Body of pancreas (tissue), 4 donors: ENCODE data around the gene VCP. TPM values are rescaled to one million over a fixed set of nuclear protein-coding genes. Genes with fewer than 3 reads are reported as not detected.
A peak's percentile ranks its signal among the peaks of the same experiment; 100 is the strongest.

ENCODE experiments used
- ATAC-seq: fragments of 150-250 bp; one replicate; pipeline ENCODE4 v1.9.1; 2016
- DNase-seq, 4 donors: peaks; one replicate each; pipeline ENCODE4 v3.0.0-alpha.2; 2019
- H3K27ac ChIP-seq, 4 donors: fragments of 200-600 bp; sonication (generic); 1 replicate in 3 of 4; 2 replicates in 1 of 4; pipeline versions ENCODE4 v1.5.1 to v1.6.1; 2016 to 2019; ENCODE audit warnings: mild to moderate bottlenecking in 1 of 4, mixed read lengths in 1 of 4, moderate library complexity in 1 of 4
- H3K27me3 ChIP-seq, 2 donors: fragments of 200-600 bp; sonication (generic); one replicate each; pipeline ENCODE4 v1.6.0; 2016; ENCODE audit warnings: mild to moderate bottlenecking in 1 of 2
- H3K36me3 ChIP-seq, 2 donors: fragments of 200-600 bp; sonication (generic); replicated peaks in 1 of 2; 2 replicates each; pipeline ENCODE4 v1.5.1; 2016; ENCODE audit warnings: low read depth in 2 of 2; ENCODE audit not compliant: insufficient read depth in 1 of 2
- H3K4me1 ChIP-seq: fragments of 200-600 bp; sonication (generic); one replicate; pipeline ENCODE4 v1.6.0; 2016
- H3K4me3 ChIP-seq, 2 donors: fragments of 200-600 bp; sonication (generic); 1 replicate in 1 of 2; 2 replicates in 1 of 2; pipeline ENCODE4 v1.5.1; 2016 to 2019
- H3K9me3 ChIP-seq, 3 donors: fragments of 200-600 bp; sonication (generic); 1 replicate in 2 of 3; 2 replicates in 1 of 3; pipeline ENCODE4 v1.5.1; 2016
- CTCF ChIP-seq, 7 experiments: fragments of 450-650 bp in 4 of 7; fragments of 200-600 bp in 3 of 7; sonication (generic) in 3 of 7; IDR thresholded peaks; one replicate each; pipeline ENCODE4 v1.5.1; 2016 to 2019; ENCODE audit warnings: antibody characterized with exemption in 7 of 7
- POLR2A ChIP-seq, 3 donors: fragments of 450-650 bp; IDR thresholded peaks; one replicate each; pipeline ENCODE4 v1.6.1; 2016; ENCODE audit warnings: antibody characterized with exemption in 3 of 3, mild to moderate bottlenecking in 2 of 3
- WGBS, 2 donors: methylation state at CpG; one replicate each; pipeline ENCODE4 v1.1.5; 2017; 5-methylcytosine and 5-hydroxymethylcytosine counted together
- intact Hi-C: fragments of 100-400 bp; cut with DNase I; formaldehyde crosslinking; loops from one replicate; pipeline ENCODE4 v1.15.1; 2023
- total RNA-seq, 2 donors: library from RNA; depleted of rRNA; stranded (reverse); fragments of >200 nt; gene quantifications; one replicate each; pipeline ENCODE4 v1.1.0, GENCODE V29; 2016

Gene VCP
- total RNA-seq, 2 donors from 2014 or later = 63.6 to 118 TPM

DNA sequence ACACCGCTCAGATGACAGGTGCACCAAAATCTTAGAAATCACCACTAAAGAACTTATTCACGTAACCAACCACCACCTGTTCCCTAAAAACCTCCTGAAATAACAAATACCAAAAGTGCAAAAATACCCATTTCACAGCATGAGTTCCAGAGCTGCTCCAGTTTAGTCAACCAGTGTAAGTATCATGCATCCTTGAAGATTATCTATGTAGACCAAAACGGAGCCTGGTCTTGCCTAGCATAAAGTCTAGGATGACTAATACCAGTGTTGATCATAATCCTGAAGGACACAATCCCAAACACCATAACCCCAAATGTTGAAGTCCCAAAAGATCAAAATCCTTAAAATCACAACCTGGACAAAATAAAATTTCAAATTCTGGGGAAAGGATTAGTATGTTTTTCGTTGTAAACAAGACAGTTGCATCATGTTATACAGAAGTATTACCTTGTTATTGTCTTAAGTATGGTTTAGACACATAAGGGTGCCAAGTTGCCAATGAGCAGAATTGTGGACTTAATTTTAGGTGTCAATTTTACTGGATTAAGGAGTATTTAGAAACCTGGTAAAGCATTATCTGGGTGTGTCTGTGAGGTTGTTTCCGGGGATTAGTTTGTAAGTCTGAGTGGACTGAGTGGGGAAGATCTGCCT lies 18.1 kb downstream of the VCP start:
- H3K9me3 ChIP-seq = no peaks in the 10 kb centered on the region
- intact Hi-C loops = no loop called here
- TF ChIP-seq POLR2A (IDR thresholded peaks at IDR 0.05) (no peak), CTCF (IDR thresholded peaks at IDR 0.05) (no peak)
- WGBS, 2 donors = 55 to 72% methylated on average over 5 of the region's 5 CpGs
- no peaks in the 10 kb centered on the region for H3K4me1 ChIP-seq
- DNase-seq (no peak), ATAC-seq (no peak)
- H3K36me3 ChIP-seq = peaks cover 16 to 34% of the 10 kb centered on the region in 2 donors
- H3K27ac ChIP-seq = no peak overlapping the region
- no peak overlapping the region for H3K4me3 ChIP-seq
- H3K27me3 ChIP-seq = no peaks in the 10 kb centered on the region

DNA sequence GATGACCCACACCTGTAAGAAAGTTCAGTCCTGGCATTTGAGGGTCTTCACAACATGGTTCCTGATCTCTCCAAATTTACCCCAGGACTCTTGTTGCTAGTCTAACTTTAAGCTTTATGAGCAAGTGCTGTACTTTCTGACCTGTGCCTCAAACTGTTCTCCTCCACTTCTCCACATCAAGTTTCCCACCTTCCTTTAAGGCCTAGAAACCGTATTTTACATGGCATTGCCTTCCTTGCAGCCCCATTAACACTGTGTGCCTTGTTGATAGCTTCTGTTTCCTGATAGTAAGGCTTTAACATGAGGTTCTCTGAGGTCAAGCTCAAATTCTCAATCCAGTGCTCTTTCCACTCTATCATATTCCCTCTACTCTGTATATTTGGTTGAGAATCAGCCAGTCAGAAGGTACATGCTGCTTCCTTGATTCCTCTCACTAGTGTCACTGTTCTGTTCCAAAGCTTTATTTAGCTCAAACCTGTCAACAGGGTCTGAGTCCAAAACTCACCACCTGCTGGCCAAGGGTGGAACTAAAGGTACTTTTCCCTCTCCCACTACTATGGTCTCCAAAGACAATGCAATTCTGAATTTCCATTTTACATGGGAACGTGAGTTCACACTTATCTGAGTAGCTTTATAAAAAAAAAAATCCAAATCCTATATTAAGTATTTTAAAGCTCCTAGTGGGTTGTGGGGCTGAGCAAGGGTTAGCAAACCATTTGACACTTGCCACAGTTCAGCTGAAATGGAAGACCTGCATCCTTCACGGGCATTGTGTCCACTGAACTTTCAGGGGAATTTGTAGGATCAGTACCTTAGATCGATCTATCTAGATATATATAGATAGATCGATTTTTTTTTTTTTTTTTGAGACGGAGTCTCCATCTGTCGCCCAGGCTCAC lies 21.1 kb downstream of the VCP start:
- H3K4me1 ChIP-seq = no peaks in the 10 kb centered on the region
- intact Hi-C loops = no loop called here
- no peak overlapping the region for H3K4me3 ChIP-seq
- no peak for TF ChIP-seq POLR2A (IDR thresholded peaks at IDR 0.05)
- TF ChIP-seq CTCF (IDR thresholded peaks at IDR 0.05) = peak; percentile 21 to 66 (median 59)
- peak; percentile 84 for ATAC-seq
- peak overlapping the region in 1 of 4 donors; percentile 16 for H3K27ac ChIP-seq
- no peaks in the 10 kb centered on the region for H3K27me3 ChIP-seq
- peak; percentile 44 to 62 (median 52) for DNase-seq
- H3K36me3 ChIP-seq = peaks cover 0 to 14% of the 10 kb centered on the region in 2 donors
- H3K9me3 ChIP-seq = no peaks in the 10 kb centered on the region
- WGBS, 2 donors = 71 to 80% methylated on average over 7 of the region's 7 CpGs

DNA sequence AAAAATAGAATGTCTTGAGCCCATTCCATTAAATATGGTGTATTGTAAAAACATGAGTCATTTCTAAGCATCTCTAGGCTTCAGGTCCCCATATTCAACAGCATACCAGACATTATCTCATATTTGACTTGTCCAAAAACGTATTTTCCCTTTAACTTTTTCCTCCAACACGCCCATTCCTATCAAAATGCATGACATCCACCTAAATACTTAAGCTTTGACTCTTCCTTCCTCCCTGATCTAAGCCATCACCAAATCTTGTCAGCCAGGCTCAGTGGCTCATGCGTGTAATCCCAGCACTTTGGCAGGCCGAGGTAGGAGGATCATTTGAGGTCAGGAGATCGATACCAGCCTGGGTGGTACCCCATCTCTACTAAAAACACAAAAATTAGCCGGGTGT lies 23.9 kb downstream of the VCP start:
- ATAC-seq = no peak
- TF ChIP-seq POLR2A (IDR thresholded peaks at IDR 0.05) (no peak), CTCF (IDR thresholded peaks at IDR 0.05) (no peak)

DNA sequence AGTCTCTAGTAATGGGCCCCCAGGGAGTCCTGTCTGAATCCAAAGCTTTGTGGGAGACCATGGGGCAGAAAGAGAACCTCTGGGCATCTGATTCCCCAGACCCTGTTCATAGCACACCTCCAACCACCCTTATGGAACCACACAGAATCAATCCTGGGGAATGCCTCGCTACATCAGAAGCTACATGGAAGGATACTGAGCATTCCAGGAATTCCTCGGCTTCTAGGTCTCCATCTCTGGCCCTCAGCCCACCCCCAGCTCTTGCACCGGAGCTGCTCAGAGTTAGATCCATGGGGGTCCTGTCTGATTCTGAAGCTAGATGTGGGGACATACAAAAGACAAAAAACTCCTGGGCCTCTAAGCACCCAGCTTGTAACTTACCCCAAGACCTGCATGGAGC lies 28.4 kb downstream of the VCP start:
- ATAC-seq = no peak
- 86 to 87% methylated on average over 1 to 3 of the region's 3 CpGs for WGBS, 2 donors

More for the DNA sequence above, 23.9 kb downstream of the VCP start:
- no peaks in the 10 kb centered on the region for H3K27me3 ChIP-seq
- H3K36me3 ChIP-seq = peaks cover 0 to 8% of the 10 kb centered on the region in 2 donors
- H3K4me3 ChIP-seq = no peak overlapping the region
- WGBS, 2 donors = 90 to 96% methylated on average over 6 of the region's 6 CpGs
- H3K9me3 ChIP-seq = no peaks in the 10 kb centered on the region
- intact Hi-C loops = no loop called here
- H3K27ac ChIP-seq = no peak overlapping the region
- H3K4me1 ChIP-seq = no peaks in the 10 kb centered on the region
- DNase-seq = no peak

More for the DNA sequence above, 28.4 kb downstream of the VCP start:
- Histone ChIP-seq H3K36me3 (peaks cover 0 to 4% of the 10 kb centered on the region in 2 donors), H3K4me3 (no peak overlapping the region), H3K4me1 (no peaks in the 10 kb centered on the region), H3K27me3 (no peaks in the 10 kb centered on the region), H3K9me3 (no peaks in the 10 kb centered on the region), H3K27ac (no peak overlapping the region)
- TF ChIP-seq CTCF (IDR thresholded peaks at IDR 0.05) (no peak), POLR2A (IDR thresholded peaks at IDR 0.05) (no peak)
- intact Hi-C loops = no loop called here
- DNase-seq = no peak
